ENCODE data around the gene RAF1.

DNA sequence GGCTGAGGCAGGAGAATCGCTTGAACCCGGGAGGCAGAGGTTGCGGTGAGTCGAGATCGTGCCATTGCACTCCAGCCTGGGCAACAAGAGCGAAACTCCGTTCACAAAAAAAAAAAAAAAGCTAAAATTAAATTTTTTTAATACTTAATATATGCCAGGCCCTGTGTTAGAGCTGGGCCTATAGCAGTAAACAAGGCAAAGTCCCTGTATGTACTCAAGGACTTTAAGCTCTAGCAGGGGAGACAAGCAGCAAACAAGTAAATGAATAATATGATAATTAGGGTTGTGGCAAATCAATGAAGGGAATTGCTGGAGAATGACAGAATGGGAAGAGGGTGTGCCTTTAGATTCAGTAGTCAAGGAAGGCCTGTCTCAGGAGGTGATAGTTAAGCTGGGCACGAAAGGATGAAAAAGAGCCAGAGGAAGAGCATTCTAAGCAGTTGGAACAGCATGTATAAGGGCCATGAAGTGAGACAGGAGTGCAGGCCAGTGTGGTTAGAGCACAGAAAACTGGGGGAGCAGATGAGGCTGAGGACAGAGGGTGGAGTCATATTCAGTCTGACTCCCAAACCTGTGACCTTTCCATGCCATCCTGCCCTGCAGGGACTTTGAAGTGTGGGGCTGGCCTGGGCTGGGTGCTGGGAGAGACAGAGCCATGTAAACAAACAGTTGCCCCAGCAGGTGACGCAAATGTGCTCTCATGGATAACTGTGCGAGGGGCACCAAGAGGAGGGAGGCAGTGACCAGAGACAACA lies 6.6 kb upstream of the RAF1 start:
- TF ChIP-seq POLR2A (IDR thresholded peaks at IDR 0.05; ENCODE audit: low read depth, low read length): no peak
- no peak for TF ChIP-seq TAF1 (IDR thresholded peaks at IDR 0.05; ENCODE audit: low read depth, low read length)
- no peak for TF ChIP-seq POLR2AphosphoS5 (IDR thresholded peaks at IDR 0.05; ENCODE audit: low read depth, low read length)

Data from GM12891 (cell line).